ENCODE results near the gene CCL24. TPM values are rescaled to one million over a fixed set of nuclear protein-coding genes. Genes with fewer than 3 reads are reported as not detected.
A peak's percentile ranks its signal among the peaks of the same experiment; 100 is the strongest.

Gene CCL24
- polyA plus RNA-seq, 3 donors = 1.2 TPM; not detected in 2

- no peaks in the 10 kb centered on the region for H3K27me3 ChIP-seq (ENCODE audit: control insufficient read depth in 2 of 2, insufficient read depth in 2 of 2, low read length in 2 of 2)
- no peaks in the 10 kb centered on the region for H3K36me3 Mint-ChIP-seq
- no peak overlapping the region for H3K4me3 ChIP-seq (replicated peaks in 1 of 3; ENCODE audit: low read depth in 2 of 3, low read length in 3 of 3)
- no peaks in the 10 kb centered on the region for H4K20me1 ChIP-seq (ENCODE audit: insufficient read depth, low read length)
- no peak overlapping the region for H3K9ac ChIP-seq (ENCODE audit: insufficient read depth, low read length, poor library complexity, severe bottlenecking)
- no peak overlapping the region for H3K4me3 Mint-ChIP-seq
- peaks cover 6 to 9% (median 8%) of the 10 kb centered on the region in 3 donors for H3K27me3 Mint-ChIP-seq (ENCODE audit: low read depth in 3 of 3)
- peak overlapping the region in 1 of 7 donors; percentile 71 for H3K27ac Mint-ChIP-seq
- H3K4me1 Mint-ChIP-seq = peaks cover 17% of the 10 kb centered on the region
- WGBS (ENCODE audit: insufficient coverage) = 72% methylated on average over 3 of the region's 4 CpGs
- no peak for TF ChIP-seq CTCF (IDR thresholded peaks at IDR 0.05)
- H3K36me3 ChIP-seq (replicated peaks in 1 of 2; ENCODE audit: control insufficient read depth in 1 of 2, insufficient read depth in 2 of 2, low read length in 2 of 2) = no peaks in the 10 kb centered on the region
- H3K27ac ChIP-seq (ENCODE audit: low read depth in 1 of 2, low read length in 2 of 2) = no peak overlapping the region
- H2AFZ ChIP-seq (ENCODE audit: insufficient read depth, low read depth, low read length, poor library complexity, severe bottlenecking) = no peak overlapping the region
- H3K9me3 Mint-ChIP-seq = peaks cover 0 to 4% (median 0%) of the 10 kb centered on the region in 7 donors
- intact Hi-C loops (cut with micrococcal nuclease) = no loop called here
- peaks cover 12 to 23% of the 10 kb centered on the region in 2 donors for H3K4me1 ChIP-seq (ENCODE audit: control insufficient read depth in 1 of 2, insufficient read depth in 2 of 2, low read length in 2 of 2)
- H3K79me2 ChIP-seq (ENCODE audit: insufficient read depth, low read length) = no peaks in the 10 kb centered on the region
- H3K9me3 ChIP-seq (replicated peaks in 1 of 2; ENCODE audit: control insufficient read depth in 1 of 2, insufficient read depth in 1 of 2, low read length in 2 of 2) = no peaks in the 10 kb centered on the region
- no peak overlapping the region for H3K4me2 ChIP-seq (replicated peaks; ENCODE audit: extremely low read depth, low read length, poor library complexity, severe bottlenecking)
- no peak for DNase-seq
Measured at GRCh38 chr7:75798770-75799169, 14.8 kb downstream of the CCL24 start.

GRCh38 chr7:75796420-75796819 is 17.2 kb downstream of the CCL24 start:
- no peak for DNase-seq
- H3K4me3 ChIP-seq (replicated peaks in 1 of 3; ENCODE audit: low read depth in 2 of 3, low read length in 3 of 3) = peak overlapping the region in 1 of 3 experiments; percentile 50
- no peaks in the 10 kb centered on the region for H3K27me3 ChIP-seq (ENCODE audit: control insufficient read depth in 2 of 2, insufficient read depth in 2 of 2, low read length in 2 of 2)
- H3K9ac ChIP-seq (ENCODE audit: insufficient read depth, low read length, poor library complexity, severe bottlenecking) = no peak overlapping the region
- Mint-ChIP-seq H3K4me3 (peak overlapping the region in 1 of 2 donors; percentile 50), H3K27ac (peak overlapping the region in 6 of 7 donors; percentile 43 to 91 (median 80)), H3K4me1 (peaks cover 17% of the 10 kb centered on the region), H3K36me3 (no peaks in the 10 kb centered on the region), H3K9me3 (peaks cover 0 to 2% (median 0%) of the 10 kb centered on the region in 7 donors), H3K27me3 (ENCODE audit: low read depth in 3 of 3) (peaks cover 6 to 11% (median 9%) of the 10 kb centered on the region in 3 donors)
- peak overlapping the region in 1 of 2 donors; percentile 33 for H3K27ac ChIP-seq (ENCODE audit: low read depth in 1 of 2, low read length in 2 of 2)
- no peak overlapping the region for H2AFZ ChIP-seq (ENCODE audit: insufficient read depth, low read depth, low read length, poor library complexity, severe bottlenecking)
- no peaks in the 10 kb centered on the region for H3K9me3 ChIP-seq (replicated peaks in 1 of 2; ENCODE audit: control insufficient read depth in 1 of 2, insufficient read depth in 1 of 2, low read length in 2 of 2)
- no peaks in the 10 kb centered on the region for H4K20me1 ChIP-seq (ENCODE audit: insufficient read depth, low read length)
- no peak for TF ChIP-seq CTCF (IDR thresholded peaks at IDR 0.05)
- H3K4me2 ChIP-seq (replicated peaks; ENCODE audit: extremely low read depth, low read length, poor library complexity, severe bottlenecking) = peak overlapping the region; percentile 46
- H3K4me1 ChIP-seq (ENCODE audit: control insufficient read depth in 1 of 2, insufficient read depth in 2 of 2, low read length in 2 of 2) = peaks cover 12 to 23% of the 10 kb centered on the region in 2 donors
- no peaks in the 10 kb centered on the region for H3K79me2 ChIP-seq (ENCODE audit: insufficient read depth, low read length)
- intact Hi-C loops (cut with micrococcal nuclease) = no loop called here
- 86% methylated on average over 4 of the region's 6 CpGs for WGBS (ENCODE audit: insufficient coverage)
- no peaks in the 10 kb centered on the region for H3K36me3 ChIP-seq (replicated peaks in 1 of 2; ENCODE audit: control insufficient read depth in 1 of 2, insufficient read depth in 2 of 2, low read length in 2 of 2)

All from CD14-positive monocyte (primary cell).